H1 (cell line): ENCODE results near the gene RFLNA. TPM values are rescaled to one million over a fixed set of nuclear protein-coding genes. Genes with fewer than 3 reads are reported as not detected.
A peak's percentile ranks its signal among the peaks of the same experiment; 100 is the strongest.

Source experiments
- CTCF ChIA-PET: fragments of 300-600 bp; sonication (Branson Sonifier 250); formaldehyde crosslinking; loops from one replicate; lab custom pipeline; 2021; ENCODE audit not compliant: partially characterized antibody; lab: Charles Lee
- POLR2A ChIA-PET: fragments of 300-600 bp; sonication (Branson Sonifier 250); formaldehyde crosslinking; loops from one replicate; lab custom pipeline; 2021; ENCODE audit warnings: inconsistent platforms; ENCODE audit not compliant: partially characterized antibody; lab: Charles Lee
- DNase-seq, 2 experiments: peaks; one replicate each; pipeline versions ENCODE4 v3.0.0 to v3.0.0-alpha.2; 2010 to 2022; ENCODE audit warnings: low spot score in 2 of 2, low read depth in 1 of 2, mixed read lengths in 1 of 2
- FAIRE-seq: peaks from 2 replicates; lab custom pipeline; 2011; peaks lifted over from hg19 to GRCh38; lab: Jason Lieb, UNC
- H2AFZ ChIP-seq: 2 replicates; pipeline ENCODE4 v1.8.1; 2012; ENCODE audit warnings: low read length, inconsistent platforms
- H2AK5ac ChIP-seq: 2 replicates; pipeline ENCODE4 v1.6.1; 2013; ENCODE audit warnings: low read depth, low read length
- H2BK120ac ChIP-seq: replicated peaks from 2 replicates; pipeline ENCODE3; 2013; ENCODE audit warnings: low read depth, low read length, inconsistent platforms
- H2BK12ac ChIP-seq: 2 replicates; pipeline ENCODE4 v1.6.1; 2013; ENCODE audit warnings: low read depth, low read length
- H2BK15ac ChIP-seq: 2 replicates; pipeline ENCODE4 v1.6.1; 2013; ENCODE audit warnings: low read length
- H2BK20ac ChIP-seq: 2 replicates; pipeline ENCODE4 v1.6.1; 2013; ENCODE audit warnings: low read length
- H2BK5ac ChIP-seq: 2 replicates; pipeline ENCODE4 v1.6.1; 2013; ENCODE audit warnings: low read depth, low read length
- H3K14ac ChIP-seq: 2 replicates; pipeline ENCODE4 v1.6.1; 2013; ENCODE audit warnings: inconsistent platforms; ENCODE audit not compliant: insufficient read length
- H3K18ac ChIP-seq: 2 replicates; pipeline ENCODE4 v1.6.1; 2013; ENCODE audit warnings: low read length; ENCODE audit errors: extremely low read depth
- H3K23ac ChIP-seq: 2 replicates; pipeline ENCODE4 v1.6.1; 2013; ENCODE audit warnings: inconsistent platforms; ENCODE audit not compliant: insufficient read length
- H3K23me2 ChIP-seq: 2 replicates; pipeline ENCODE4 v1.6.1; 2013; ENCODE audit warnings: low read depth, low read length
- H3K27ac ChIP-seq: 2 replicates; pipeline ENCODE4 v1.6.1; 2011; ENCODE audit warnings: low read depth, low read length, inconsistent platforms
- H3K27me3 ChIP-seq, 4 experiments: replicated peaks in 1 of 4; 1 replicate in 1 of 4; 2 replicates in 3 of 4; pipeline versions ENCODE4 v1.6.1 to v1.8.1; 2011 to 2013; ENCODE audit warnings: low read length in 3 of 4, mild to moderate bottlenecking in 3 of 4, inconsistent platforms in 2 of 4, mixed read lengths in 2 of 4, moderate library complexity in 1 of 4; ENCODE audit not compliant: control insufficient read depth in 3 of 4, insufficient read depth in 3 of 4; ENCODE audit errors: extremely low read depth in 1 of 4
- H3K36me3 ChIP-seq, 4 experiments: 2 replicates each; pipeline versions ENCODE4 v1.6.1 to v1.8.1; 2011 to 2013; ENCODE audit warnings: mild to moderate bottlenecking in 4 of 4, low read length in 3 of 4, moderate library complexity in 2 of 4, control low read depth in 1 of 4, inconsistent platforms in 1 of 4; ENCODE audit not compliant: insufficient read depth in 4 of 4, control insufficient read depth in 2 of 4
- H3K4ac ChIP-seq: replicated peaks from 2 replicates; pipeline ENCODE3; 2013; ENCODE audit warnings: low read length, low read depth, mixed read lengths, inconsistent platforms; ENCODE audit not compliant: insufficient read length
- H3K4me1 ChIP-seq, 4 experiments: replicated peaks in 1 of 4; 1 replicate in 1 of 4; 2 replicates in 3 of 4; pipeline versions ENCODE4 v1.6.1 to v1.8.1; 2011 to 2013; ENCODE audit warnings: low read length in 3 of 4, inconsistent platforms in 2 of 4, mixed read lengths in 1 of 4; ENCODE audit not compliant: insufficient read depth in 4 of 4, control insufficient read depth in 3 of 4
- H3K4me2 ChIP-seq, 2 experiments: 2 replicates each; pipeline versions ENCODE4 v1.6.1 to v1.8.1; 2011 to 2013; ENCODE audit warnings: low read depth in 2 of 2, low read length in 2 of 2, control low read depth in 1 of 2, inconsistent platforms in 1 of 2, mild to moderate bottlenecking in 1 of 2; ENCODE audit not compliant: insufficient read depth in 1 of 2
- H3K4me3 ChIP-seq, 4 experiments: fragments of 200-600, 300-600 bp in 1 of 4; sonication (generic), shearing (Covaris generic), sonication (Bioruptor Twin) in 1 of 4; 2 replicates each; pipeline versions ENCODE4 v1.5.1 to v1.8.1; 2011 to 2016; ENCODE audit warnings: low read length in 4 of 4, low read depth in 3 of 4, control low read depth in 2 of 4, inconsistent platforms in 2 of 4, mild to moderate bottlenecking in 2 of 4, mixed read lengths in 1 of 4, moderate library complexity in 1 of 4; ENCODE audit not compliant: insufficient read depth in 2 of 4; ENCODE audit errors: extremely low read depth in 1 of 4
- H3K56ac ChIP-seq: replicated peaks from 2 replicates; pipeline ENCODE3; 2013; ENCODE audit warnings: low read depth, mild to moderate bottlenecking, mixed read lengths, low read length, inconsistent platforms; ENCODE audit not compliant: insufficient read length
- H3K79me1 ChIP-seq: 2 replicates; pipeline ENCODE4 v1.6.1; 2013; ENCODE audit warnings: low read depth, low read length, control low read depth
- H3K79me2 ChIP-seq, 2 experiments: 2 replicates each; pipeline versions ENCODE4 v1.6.1 to v1.8.1; 2012 to 2013; ENCODE audit warnings: low read length in 2 of 2, mild to moderate bottlenecking in 2 of 2, inconsistent platforms in 1 of 2; ENCODE audit not compliant: insufficient read depth in 2 of 2, control insufficient read depth in 1 of 2
- H3K9ac ChIP-seq, 4 experiments: replicated peaks in 1 of 4; 1 replicate in 1 of 4; 2 replicates in 3 of 4; pipeline versions ENCODE4 v1.6.1 to v1.8.1; 2011 to 2013; ENCODE audit warnings: low read depth in 3 of 4, low read length in 3 of 4, control low read depth in 2 of 4, mild to moderate bottlenecking in 2 of 4, moderate library complexity in 2 of 4, inconsistent platforms in 1 of 4; ENCODE audit errors: extremely low read depth in 1 of 4
- H3K9me3 ChIP-seq, 2 experiments: 2 replicates each; pipeline versions ENCODE4 v1.6.1 to v1.8.1; 2012 to 2013; ENCODE audit warnings: mild to moderate bottlenecking in 2 of 2, moderate library complexity in 2 of 2, control low read depth in 1 of 2, inconsistent platforms in 1 of 2, low read depth in 1 of 2, low read length in 1 of 2, mixed read lengths in 1 of 2; ENCODE audit not compliant: insufficient read depth in 2 of 2
- H4K20me1 ChIP-seq, 2 experiments: replicated peaks in 1 of 2; 2 replicates each; pipeline versions ENCODE3 to v1.8.1; 2011 to 2013; ENCODE audit warnings: inconsistent platforms in 2 of 2, low read length in 2 of 2, mild to moderate bottlenecking in 1 of 2; ENCODE audit not compliant: insufficient read depth in 2 of 2, control insufficient read depth in 1 of 2
- H4K5ac ChIP-seq: 2 replicates; pipeline ENCODE4 v1.6.1; 2013; ENCODE audit warnings: low read length, low read depth, mixed read lengths, inconsistent platforms; ENCODE audit not compliant: insufficient read length
- H4K8ac ChIP-seq: 2 replicates; pipeline ENCODE4 v1.8.0; 2013; ENCODE audit warnings: mild to moderate bottlenecking, moderate library complexity, low read length, inconsistent platforms; ENCODE audit not compliant: insufficient read depth; ENCODE audit errors: extremely low read depth
- H4K91ac ChIP-seq: replicated peaks from 2 replicates; pipeline ENCODE3; 2013; ENCODE audit warnings: low read length, mixed read lengths, inconsistent platforms; ENCODE audit not compliant: insufficient read length
- KDM1A ChIP-seq: fragments of 200-600, 300-600 bp; sonication (generic); IDR thresholded peaks from 2 replicates; pipeline ENCODE4 v1.7.1; 2016; ENCODE audit warnings: mild to moderate bottlenecking, low read length, borderline replicate concordance
- SP2 ChIP-seq: IDR thresholded peaks from 2 replicates; pipeline ENCODE4 v1.6.1; 2012; ENCODE audit warnings: mild to moderate bottlenecking, low read length, inconsistent platforms
- WGBS, 2 experiments: shearing (Covaris generic) in 1 of 2; methylation state at CpG; one replicate each; pipeline versions ENCODE4 v1.1.6 to v1.1.7; 2013 to 2015; ENCODE audit warnings: low lambda C conversion rate in 2 of 2, mixed read lengths in 2 of 2, inconsistent platforms in 1 of 2, low coverage in 1 of 2, missing lambda C conversion rate in 1 of 2; ENCODE audit not compliant: insufficient replicate concordance in 2 of 2, insufficient coverage in 1 of 2, insufficient read length in 1 of 2; ENCODE audit errors: extremely low coverage in 1 of 2, missing lambda C conversion rate in 1 of 2; 5-methylcytosine and 5-hydroxymethylcytosine counted together
- polyA plus RNA-seq, 7 experiments: library from polyadenylated mRNA; depleted of rRNA in 3 of 7; stranded (reverse) in 5 of 7; unstranded in 2 of 7; fragments of >200 nt in 5 of 7; fragments of 200-250 nt in 2 of 7; gene quantifications; 1 replicate in 5 of 7; 2 replicates in 1 of 7; 4 replicates in 1 of 7; pipeline versions ENCODE4 v1.2.1 to v1.2.3, GENCODE V29; 2011 to 2013; ENCODE audit warnings: missing spikeins in 2 of 7, mixed read lengths in 2 of 7
- total RNA-seq: library from RNA; stranded (reverse); fragmentation: NEBNext Ultra II Directional; extraction: Animal tissue kit (Norgen Biotek cat#: 25700); gene quantifications from 2 replicates; pipeline ENCODE4 v1.2.1, GENCODE V29; 2021

The RFLNA gene
- total and polyA plus RNA-seq, 2 of the 8 experiments (the other 6 are each of a cell fraction or from before 2014, with no cell fraction given), result 6.4 to 6.6 TPM

- Histone ChIP-seq H2BK20ac (peak overlapping the region; percentile 61; the same call in 1 of the 2 replicates), H3K27me3 (no peaks in the 10 kb centered on the region; a peak in 1 of 7 replicates), H3K23me2 (no peaks in the 10 kb centered on the region), H2BK12ac (peak overlapping the region; percentile 75; the same call in 1 of the 2 replicates), H3K79me1 (no peaks in the 10 kb centered on the region), H4K20me1 (no peaks in the 10 kb centered on the region), H2AFZ (no peak overlapping the region), H3K79me2 (no peaks in the 10 kb centered on the region), H3K4me3 (no peak overlapping the region), H4K5ac (peak overlapping the region; percentile 8), H3K4me2 (peak overlapping the region in 1 of 2 experiments; percentile 19; a peak in 1 of 4 replicates), H4K8ac (no peak overlapping the region), H3K4me1 (peaks cover 6 to 31% (median 19%) of the 10 kb centered on the region in 4 experiments), H3K14ac (no peak overlapping the region), H3K27ac (no peak overlapping the region; the same call in 1 of the 2 replicates), H2BK120ac (no peak overlapping the region), H2BK15ac (peak overlapping the region; percentile 46; the same call in 1 of the 2 replicates), H2BK5ac (peak overlapping the region; percentile 69; the same call in 1 of the 2 replicates), H3K18ac (peak overlapping the region; percentile 24), H4K91ac (peak overlapping the region; percentile 60), H2AK5ac (peak overlapping the region; percentile 84; the same call in 1 of the 2 replicates), H3K9me3 (peaks cover under 1 to 6% of the 10 kb centered on the region in 2 experiments; a peak in 3 of 4 replicates), H3K9ac (no peak overlapping the region), H3K56ac (no peak overlapping the region), H3K4ac (peak overlapping the region; percentile 70), H3K36me3 (peaks cover 0 to 5% (median 1%) of the 10 kb centered on the region in 4 experiments; a peak in 5 of 8 replicates), H3K23ac (no peak overlapping the region)
- no peak for TF ChIP-seq SP2
- peak; percentile 92; the same call in 1 of the 2 replicates for TF ChIP-seq KDM1A
- ChIA-PET CTCF (interaction anchor here (0.6 to 9.1 kb wide), 18 partner anchors 8 to 489 kb away, joined by 3 to 78 read pairs (median 4); no protein-coding TSS in a partner anchor), POLR2A (interaction anchor here (0.9 to 1.9 kb wide), 4 partner anchors 8 to 284 kb away, joined by 3 to 6 read pairs (median 4); no protein-coding TSS in a partner anchor)
- DNase-seq (peak in 1 of 2 experiments; percentile 60), FAIRE-seq (peak; percentile 7)
- 60% methylated on average over 25 of the region's 25 CpGs; no CpG with 5 or more reads in 1 of the 2 experiments for WGBS, 2 experiments
Observed at GRCh38 chr12:124318278-124319020, 23.6 kb downstream of the RFLNA start.
